Neural cell (in vitro differentiated cells): Measurements from ENCODE around the gene DUX4.
"Not testable (repeated sequence)": the region's sequence is repeated elsewhere in the genome, so short reads cannot be mapped to it uniquely, and the experiment has no call there.

Source experiments
- CTCF ChIP-seq: fragments of 450-650 bp; IDR thresholded peaks from 2 replicates; pipeline ENCODE4 v1.5.1; 2014; ENCODE audit warnings: antibody characterized with exemption, mild to moderate bottlenecking, moderate library complexity; ENCODE audit not compliant: poor library complexity, severe bottlenecking
- EP300 ChIP-seq: fragments of 450-650 bp; conservative IDR thresholded peaks from 2 replicates; pipeline ENCODE4 v1.6.1; 2014; ENCODE audit warnings: antibody characterized with exemption, mild to moderate bottlenecking, moderate library complexity; ENCODE audit not compliant: poor library complexity, severe bottlenecking

GRCh38 chr4:190203510-190203909, 29.9 kb downstream of the DUX4 start:
- not testable (repeated sequence) for TF ChIP-seq CTCF, EP300
